NAMALWA (cell line): ENCODE data around the gene CEBPB.

Source experiments
- DNase-seq: peaks from one replicate; pipeline ENCODE4 v3.0.0-alpha.2; 2015; ENCODE audit warnings: low spot score

The CEBPB gene

DNA sequence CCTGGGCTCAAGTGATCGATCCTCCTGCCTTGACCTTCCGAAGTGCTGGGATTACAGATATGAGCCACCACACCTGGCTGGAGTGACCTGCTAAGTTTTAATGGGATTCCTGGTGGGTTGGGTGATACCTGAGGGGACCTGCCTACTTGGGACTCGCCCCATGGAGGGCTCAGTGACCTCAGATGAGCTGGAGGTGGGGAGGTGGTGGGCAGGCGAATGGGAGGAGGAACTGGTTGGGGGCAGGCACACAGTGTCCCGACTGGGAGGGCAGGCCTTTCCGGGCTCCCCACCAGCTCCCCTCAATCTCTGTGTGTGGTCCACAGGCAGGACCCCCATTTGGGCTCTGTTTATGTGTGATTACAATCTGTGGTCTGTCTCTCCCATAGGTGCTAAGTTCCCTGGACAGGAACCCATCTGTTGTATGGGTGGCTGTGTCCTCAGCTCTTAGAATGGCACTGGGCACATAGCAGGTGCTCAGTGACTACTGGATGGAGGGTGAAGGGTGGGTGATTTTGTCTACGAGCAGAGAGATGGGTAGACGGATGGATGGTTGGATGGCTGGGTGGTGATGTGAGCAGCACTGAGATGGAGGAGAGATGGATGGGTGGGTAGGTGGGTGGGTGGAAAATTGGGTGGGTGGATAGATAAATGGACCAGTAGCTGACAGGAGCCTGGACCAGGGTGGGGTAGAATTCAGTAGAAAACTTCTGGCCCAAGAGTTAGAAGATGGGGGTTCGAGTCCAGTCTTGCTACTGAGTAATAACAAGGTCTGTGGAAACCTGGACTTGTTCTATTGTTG is 23.8 kb downstream of the CEBPB start:
- no peak for DNase-seq

- DNase-seq: no peak
Observed at GRCh38 chr20:50215101-50215690, 24.6 kb downstream of the CEBPB start.

GRCh38 chr20:50215926-50216325 is 25.3 kb downstream of the CEBPB start:
- DNase-seq: no peak

GRCh38 chr20:50216543-50217206 is 26.0 kb downstream of the CEBPB start:
- DNase-seq: no peak

GRCh38 chr20:50217207-50217949 is 26.7 kb downstream of the CEBPB start:
- DNase-seq: no peak

- DNase-seq: no peak
Observed at GRCh38 chr20:50218987-50219435, 28.4 kb downstream of the CEBPB start.

- no peak for DNase-seq
Observed at GRCh38 chr20:50219600-50219999, 29.0 kb downstream of the CEBPB start.

DNA sequence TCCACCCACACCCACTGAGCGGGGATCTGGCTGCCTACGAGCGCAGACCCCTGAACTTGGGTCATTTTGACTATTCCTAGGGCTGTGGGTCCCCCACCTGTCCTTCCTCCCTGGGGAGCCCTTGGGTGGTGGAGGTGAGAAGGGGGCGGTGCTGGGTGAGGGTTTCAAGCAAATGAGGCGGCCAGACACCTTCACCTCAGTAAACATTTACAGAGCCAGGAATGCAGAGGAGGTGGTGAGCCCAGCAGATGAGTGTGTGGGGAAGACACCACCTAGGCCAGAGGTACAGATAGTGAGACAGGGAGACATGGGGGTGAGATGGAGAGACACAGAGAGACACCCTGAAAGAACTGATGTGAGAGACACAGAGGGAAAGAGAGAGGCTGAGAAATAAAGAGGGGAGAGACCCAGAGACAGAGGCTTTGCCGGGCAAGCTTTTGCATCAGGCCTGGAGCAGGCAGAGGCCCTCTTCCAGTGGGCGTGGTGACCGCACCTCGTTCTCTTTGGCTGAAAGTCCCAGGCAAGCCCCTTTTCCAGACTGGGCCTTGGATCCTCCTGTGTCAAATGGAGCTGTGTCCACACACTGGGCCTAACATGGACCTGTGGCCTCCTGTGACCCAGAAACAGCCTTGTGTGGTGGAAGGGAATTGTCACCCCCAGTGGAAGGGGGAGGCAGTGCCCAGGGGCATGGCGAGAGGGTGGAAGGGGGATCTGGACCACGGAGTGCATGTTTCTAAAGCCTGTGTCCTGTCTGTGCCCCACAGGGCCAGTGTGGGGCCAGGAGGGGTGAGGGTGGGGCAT is 29.7 kb downstream of the CEBPB start:
- no peak for DNase-seq

DNA sequence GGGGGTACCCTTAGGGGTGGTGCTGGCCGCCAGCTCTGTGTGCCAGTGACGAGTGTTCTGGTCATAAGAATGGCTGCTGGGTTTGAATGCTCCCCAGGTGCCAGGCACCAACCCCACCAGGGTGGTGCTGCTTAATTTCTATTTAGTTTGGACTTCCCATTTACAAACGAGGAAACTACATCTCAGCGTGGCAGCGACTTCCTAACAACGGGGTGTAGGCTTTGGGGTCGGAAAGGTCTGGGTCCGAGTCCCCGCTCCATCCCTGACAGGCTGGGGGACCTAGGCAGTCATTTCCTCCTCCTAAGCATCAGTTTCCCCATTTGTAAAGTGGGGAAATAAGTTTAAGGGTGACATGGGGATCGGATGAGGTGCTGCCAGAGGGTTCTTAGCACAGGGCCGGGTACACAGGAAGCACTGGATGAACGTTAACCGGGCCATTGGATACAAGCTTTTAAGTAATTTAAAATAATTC is 30.3 kb downstream of the CEBPB start:
- DNase-seq: no peak

- DNase-seq: no peak
Observed at GRCh38 chr20:50221501-50222308, 31.1 kb downstream of the CEBPB start.

GRCh38 chr20:50222309-50223038 is 31.8 kb downstream of the CEBPB start:
- no peak for DNase-seq

DNA sequence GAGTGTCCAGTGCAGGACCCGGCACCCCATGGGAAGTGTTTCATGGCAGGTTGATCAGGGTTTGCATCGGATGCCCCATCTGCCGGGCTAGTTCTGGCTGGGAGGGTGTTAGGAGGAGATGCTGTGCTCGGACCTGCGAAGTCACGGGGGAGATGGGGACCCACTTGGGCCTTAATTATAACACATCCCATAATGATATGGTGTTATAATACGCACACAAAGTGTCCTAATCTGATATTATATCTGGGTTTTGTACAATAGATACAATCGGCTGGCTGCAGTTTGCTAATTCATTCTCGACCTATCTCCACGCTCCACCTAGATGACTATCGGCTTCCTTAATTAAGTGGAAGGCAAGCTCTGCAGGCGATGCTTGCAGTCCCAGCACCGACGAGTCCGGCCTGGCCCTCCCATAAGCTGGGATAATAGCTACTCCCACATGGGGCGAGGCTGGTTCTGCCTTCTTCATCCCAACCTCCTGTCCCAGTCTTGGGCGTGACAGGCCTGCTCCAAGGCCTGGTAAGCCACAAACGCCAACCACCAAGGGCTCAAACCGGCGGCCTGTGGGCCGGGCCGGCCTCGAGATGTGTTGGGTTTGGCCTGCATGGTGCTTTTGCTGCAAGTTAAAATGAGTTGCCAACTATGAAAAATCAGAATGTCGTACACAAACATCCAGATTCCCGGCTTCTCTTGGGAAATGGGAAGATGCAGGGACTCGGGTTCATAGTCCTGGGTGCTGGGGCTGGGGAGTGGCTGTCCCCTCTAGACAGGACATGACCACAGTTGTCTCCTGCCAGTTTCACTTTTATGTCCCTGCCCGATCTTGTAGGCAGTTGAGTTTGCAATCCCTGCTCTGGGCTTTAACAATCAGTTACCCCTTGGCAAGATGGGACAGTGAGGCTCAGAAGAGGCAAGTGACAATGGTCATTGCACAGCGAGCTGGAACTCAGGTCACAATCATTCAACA is 32.7 kb downstream of the CEBPB start:
- DNase-seq: no peak

DNA sequence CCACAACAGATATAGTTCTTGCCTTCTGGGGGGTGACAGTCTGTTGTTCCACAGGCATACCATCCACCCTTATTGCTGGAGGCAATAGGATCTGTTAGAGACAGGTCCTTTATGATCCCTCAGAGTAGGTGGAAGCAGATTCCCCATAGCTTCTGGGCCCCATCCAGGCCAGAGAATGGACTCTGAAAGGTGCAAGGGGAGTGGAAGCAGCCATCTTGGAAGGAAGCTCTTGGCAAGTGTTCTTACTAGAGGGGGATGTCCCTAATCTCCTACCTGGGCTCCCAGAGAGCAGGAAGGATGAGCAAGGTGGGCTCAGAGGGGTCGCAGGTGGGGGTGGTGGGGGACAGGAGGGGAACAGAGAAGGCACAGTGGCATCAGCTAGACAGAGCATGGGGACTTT is 33.4 kb downstream of the CEBPB start:
- DNase-seq: no peak

- no peak for DNase-seq
Observed at GRCh38 chr20:50224531-50225255, 34.1 kb downstream of the CEBPB start.

DNA sequence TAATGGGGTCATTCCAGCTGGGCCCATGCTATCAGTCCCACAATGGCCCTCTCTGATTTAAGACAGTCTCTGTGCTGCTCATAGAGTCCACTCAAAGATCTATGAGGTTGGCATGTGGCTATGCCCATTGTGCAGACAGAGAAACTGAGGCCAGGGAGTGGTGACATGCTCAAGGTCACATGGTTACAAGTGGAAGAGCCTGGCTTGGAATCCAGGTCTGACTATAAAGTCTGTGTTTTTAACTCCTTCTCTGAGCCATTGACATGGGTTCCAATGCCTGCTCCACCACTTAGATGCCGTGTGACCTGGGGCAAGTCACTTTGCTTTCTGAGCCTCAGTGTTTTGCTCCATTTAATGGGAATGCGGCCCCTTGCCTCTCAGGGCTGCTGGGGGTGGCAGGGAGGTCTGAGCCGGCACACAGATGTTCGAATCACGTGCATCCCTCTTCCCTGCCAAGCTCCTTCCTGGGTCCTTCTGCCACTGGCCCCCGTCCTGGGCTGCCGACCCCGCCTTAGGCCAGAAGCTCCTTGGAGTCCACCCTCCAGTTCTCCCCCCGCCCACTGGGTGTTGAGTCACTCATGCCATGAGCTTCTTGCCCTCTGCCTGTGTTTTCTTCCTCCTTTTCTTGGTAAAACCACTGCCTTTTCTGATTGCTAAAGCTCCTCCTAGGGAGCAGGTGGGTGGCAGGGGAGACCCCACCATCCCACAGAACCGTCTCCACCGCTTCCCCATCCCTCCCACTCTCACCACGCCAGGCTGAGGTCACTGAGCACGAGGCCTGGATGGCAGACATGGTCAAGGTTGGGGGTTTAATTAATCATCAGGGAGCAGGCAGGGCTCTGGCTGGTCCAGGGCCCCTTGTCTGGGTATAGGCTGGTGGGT is 35.7 kb downstream of the CEBPB start:
- no peak for DNase-seq

- DNase-seq: no peak
Observed at GRCh38 chr20:50227506-50227905, 36.9 kb downstream of the CEBPB start.

- DNase-seq: no peak
Observed at GRCh38 chr20:50229156-50229607, 38.6 kb downstream of the CEBPB start.
